Activated CD4-positive, alpha-beta T cell treated with anti-CD3 and anti-CD28 coated beads, Interleukin-2, amount 10 ng/mL, durations not matched to agents 24 days and 14 days (primary cell): Measurements from ENCODE around the gene TOPBP1. TPM values are rescaled to one million over a fixed set of nuclear protein-coding genes. Genes with fewer than 3 reads are reported as not detected.

Source experiments
- DNase-seq: peaks from one replicate; pipeline ENCODE4 v3.0.0; 2022
- H3K27ac Mint-ChIP-seq: one replicate; pipeline ENCODE4 v1.8.0; 2022; ENCODE audit warnings: mild to moderate bottlenecking, mixed read lengths
- H3K27me3 Mint-ChIP-seq: one replicate; pipeline ENCODE4 v1.8.0; 2022; ENCODE audit warnings: mixed read lengths
- H3K36me3 Mint-ChIP-seq: one replicate; pipeline ENCODE4 v1.8.0; 2022; ENCODE audit warnings: low read depth, mild to moderate bottlenecking, mixed read lengths
- H3K4me1 Mint-ChIP-seq: one replicate; pipeline ENCODE4 v1.8.0; 2021; ENCODE audit warnings: mixed read lengths
- H3K4me3 Mint-ChIP-seq: one replicate; pipeline ENCODE4 v1.8.0; 2022; ENCODE audit warnings: mild to moderate bottlenecking, moderate library complexity, mixed read lengths
- H3K9me3 Mint-ChIP-seq: one replicate; pipeline ENCODE4 v1.8.0; 2021; ENCODE audit warnings: mixed read lengths
- intact Hi-C: fragments of 100-400 bp; cut with micrococcal nuclease; formaldehyde crosslinking; loops from one replicate; pipeline ENCODE4 v1.15.1; 2023
- total RNA-seq: library from RNA; stranded (reverse); gene quantifications from 2 replicates; pipeline ENCODE4 v1.2.3, GENCODE V29; 2022

TOPBP1 gene
- total RNA-seq, 1 donor from 2014 or later: 97.9 TPM

DNA sequence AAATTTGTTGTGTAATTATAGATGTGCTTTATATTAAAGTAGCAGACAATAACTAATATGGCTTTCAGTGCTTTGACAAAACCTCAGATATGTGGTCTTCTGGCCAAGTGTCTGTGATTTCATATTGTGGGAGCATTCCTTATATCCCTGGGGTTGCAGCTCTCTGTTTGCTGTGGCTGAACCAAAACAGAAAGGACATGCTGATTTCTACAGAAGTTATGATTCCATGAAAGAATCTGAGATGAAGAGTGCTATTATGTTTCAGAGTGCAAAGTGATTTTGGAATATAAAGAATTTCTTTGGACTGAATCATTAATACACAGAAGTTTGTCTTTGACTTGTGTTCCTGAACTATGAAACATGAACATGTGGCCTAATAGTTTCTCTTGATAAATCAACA, 51.7 kb downstream of the TOPBP1 start:
- H3K4me3 Mint-ChIP-seq: no peak overlapping the region

DNA sequence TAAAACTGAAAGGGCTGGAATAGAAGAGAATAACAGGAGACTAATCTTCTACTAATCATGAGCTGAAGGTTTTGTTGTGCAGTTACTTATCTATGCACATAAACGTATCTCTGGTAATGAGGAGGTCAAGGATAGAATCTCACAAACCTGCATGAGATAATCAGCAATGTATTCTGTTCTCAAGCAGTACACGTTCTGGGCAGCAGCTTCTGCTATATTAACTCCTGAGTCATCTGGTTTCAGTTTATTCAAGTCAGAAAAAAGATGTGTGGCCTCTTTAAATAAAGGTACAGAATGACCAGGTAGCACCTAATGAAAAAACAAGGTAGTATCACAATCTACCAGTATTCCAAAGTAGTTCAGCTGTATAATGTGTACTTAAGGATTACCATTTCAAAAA, 53.4 kb downstream of the TOPBP1 start:
- Mint-ChIP-seq H3K4me3 (no peak overlapping the region), H3K27ac (no peak overlapping the region), H3K27me3 (no peaks in the 10 kb centered on the region), H3K4me1 (no peaks in the 10 kb centered on the region), H3K9me3 (no peaks in the 10 kb centered on the region), H3K36me3 (peaks cover 69% of the 10 kb centered on the region)
- DNase-seq: no peak
- intact Hi-C loops: no loop called here

More for the DNA sequence above, 51.7 kb downstream of the TOPBP1 start:
- Mint-ChIP-seq H3K9me3 (no peaks in the 10 kb centered on the region), H3K27ac (no peak overlapping the region), H3K27me3 (no peaks in the 10 kb centered on the region), H3K36me3 (peaks cover 73% of the 10 kb centered on the region), H3K4me1 (no peaks in the 10 kb centered on the region)
- no peak for DNase-seq
- intact Hi-C loops: no loop called here

DNA sequence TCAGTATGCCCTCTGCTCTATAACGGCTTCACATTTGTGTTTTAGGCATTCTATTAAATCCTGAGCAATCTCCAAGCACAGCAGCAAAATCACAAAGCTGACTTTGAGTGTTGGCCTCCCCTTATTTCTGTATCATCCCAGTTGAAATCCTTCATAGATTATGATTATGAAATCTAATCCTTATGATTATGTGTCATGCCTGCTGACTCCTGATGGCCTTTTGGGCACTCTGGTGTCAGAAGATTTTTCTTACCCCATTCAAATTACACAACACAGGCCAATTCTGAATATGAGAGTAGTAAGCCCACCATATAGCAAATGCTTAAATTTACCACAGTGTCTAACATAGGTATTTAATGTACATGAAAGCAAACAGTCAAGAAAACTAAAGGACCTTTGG, 53.9 kb downstream of the TOPBP1 start:
- H3K27ac Mint-ChIP-seq: no peak overlapping the region

DNA sequence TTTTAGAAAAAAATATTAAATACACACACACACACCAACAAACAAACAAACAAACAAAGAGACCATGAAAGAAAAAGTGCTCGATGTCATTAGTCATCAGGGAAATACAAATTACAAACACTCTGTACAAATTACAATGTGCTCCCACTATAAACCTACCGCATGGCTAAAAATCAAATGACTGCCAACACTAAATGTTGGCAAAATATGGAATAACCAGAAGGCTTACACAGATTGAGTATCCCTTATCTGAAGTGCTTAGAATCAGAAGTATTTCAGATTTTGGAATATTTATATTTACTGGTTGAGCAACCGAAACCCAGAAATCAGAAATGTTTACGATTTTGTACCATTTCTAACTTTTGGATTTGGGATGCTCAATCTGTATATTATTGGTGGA, 54.8 kb downstream of the TOPBP1 start:
- peaks cover 66% of the 10 kb centered on the region for H3K36me3 Mint-ChIP-seq
- no peak overlapping the region for H3K4me3 Mint-ChIP-seq
- no peaks in the 10 kb centered on the region for H3K4me1 Mint-ChIP-seq
- H3K9me3 Mint-ChIP-seq: no peaks in the 10 kb centered on the region
- DNase-seq: no peak
- intact Hi-C loops: no loop called here
- H3K27me3 Mint-ChIP-seq: no peaks in the 10 kb centered on the region
- H3K27ac Mint-ChIP-seq: no peak overlapping the region

More for the DNA sequence above, 53.9 kb downstream of the TOPBP1 start:
- intact Hi-C loops: no loop called here
- no peaks in the 10 kb centered on the region for H3K27me3 Mint-ChIP-seq
- no peaks in the 10 kb centered on the region for H3K4me1 Mint-ChIP-seq
- peaks cover 67% of the 10 kb centered on the region for H3K36me3 Mint-ChIP-seq
- H3K9me3 Mint-ChIP-seq: no peaks in the 10 kb centered on the region
- no peak overlapping the region for H3K4me3 Mint-ChIP-seq
- DNase-seq: no peak

DNA sequence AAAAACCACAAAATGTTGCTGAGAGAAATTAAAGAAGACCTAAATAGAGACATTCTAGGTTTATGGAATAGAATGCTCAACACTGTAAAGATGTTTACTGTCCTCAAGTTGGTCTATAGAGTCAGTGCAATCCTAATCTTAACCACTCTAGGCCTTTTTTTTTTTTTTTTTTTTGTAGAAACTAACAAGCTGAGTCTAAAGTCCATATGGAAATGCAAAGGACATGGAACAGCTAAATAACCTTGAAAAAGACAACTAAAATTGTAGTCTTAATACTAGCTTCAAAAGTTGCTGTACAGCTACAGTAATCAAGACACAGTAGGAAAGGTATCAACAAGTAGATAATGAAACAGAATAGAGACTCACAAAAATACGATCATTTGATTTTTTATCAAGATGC, 55.4 kb downstream of the TOPBP1 start:
- Mint-ChIP-seq H3K27ac (no peak overlapping the region), H3K4me3 (no peak overlapping the region), H3K9me3 (no peaks in the 10 kb centered on the region), H3K27me3 (no peaks in the 10 kb centered on the region), H3K36me3 (peaks cover 64% of the 10 kb centered on the region), H3K4me1 (peaks cover 2% of the 10 kb centered on the region)
- no peak for DNase-seq
- intact Hi-C loops: no loop called here

DNA sequence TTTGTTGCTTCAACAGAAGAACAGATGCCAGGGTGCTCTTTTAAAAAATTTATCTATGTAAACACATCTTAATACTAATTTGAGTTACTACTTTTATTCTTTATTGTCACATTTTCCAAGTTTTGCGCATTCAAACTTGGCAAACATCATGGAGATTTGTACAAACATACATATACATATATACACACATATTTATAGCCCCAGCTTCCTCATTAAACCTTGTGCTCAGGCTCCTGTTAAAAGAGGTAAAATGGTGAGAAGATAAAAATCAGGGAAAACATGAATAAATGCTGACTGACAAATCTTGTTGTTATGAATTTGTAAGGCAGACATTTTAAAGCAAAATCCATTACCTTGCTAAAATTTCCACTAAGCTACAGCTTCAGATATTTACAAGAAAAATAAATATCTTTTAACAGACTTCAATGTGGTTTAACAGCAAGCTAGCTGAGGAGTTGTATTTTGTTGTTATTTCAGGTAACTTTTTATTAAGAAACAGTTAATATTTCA, 61.1 kb downstream of the TOPBP1 start:
- DNase-seq: no peak
- intact Hi-C loops: no loop called here
- H3K36me3 Mint-ChIP-seq: peaks cover 26% of the 10 kb centered on the region
- no peak overlapping the region for H3K27ac Mint-ChIP-seq
- H3K4me3 Mint-ChIP-seq: no peak overlapping the region
- peaks cover 6% of the 10 kb centered on the region for H3K4me1 Mint-ChIP-seq
- H3K27me3 Mint-ChIP-seq: no peaks in the 10 kb centered on the region
- H3K9me3 Mint-ChIP-seq: no peaks in the 10 kb centered on the region

DNA sequence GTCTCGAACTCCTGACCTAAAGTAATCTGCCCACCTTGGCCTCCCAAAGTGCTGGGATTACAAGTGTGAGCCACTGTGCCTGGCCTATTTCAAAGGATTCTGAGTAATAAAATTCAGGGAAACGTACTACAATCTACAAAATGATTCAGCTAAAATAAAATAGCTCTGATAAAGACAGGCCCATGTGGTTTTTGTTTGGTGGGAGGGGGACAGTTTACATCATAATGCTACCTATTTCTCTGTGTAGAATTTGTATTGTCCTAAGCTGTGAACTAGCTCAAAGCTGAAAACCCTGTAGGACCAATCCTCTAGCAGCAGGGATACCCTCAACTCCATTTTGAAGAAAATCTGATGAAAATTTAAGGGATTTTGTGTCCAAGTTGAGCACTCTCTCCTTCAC, 62.5 kb downstream of the TOPBP1 start:
- intact Hi-C loops: loop anchor here (5.0 kb wide), 1 partner anchor 63 kb away; the partner anchor contains the start of gene TOPBP1
- no peak overlapping the region for H3K4me3 Mint-ChIP-seq
- H3K36me3 Mint-ChIP-seq: peaks cover 18% of the 10 kb centered on the region
- no peak for DNase-seq
- H3K27me3 Mint-ChIP-seq: no peaks in the 10 kb centered on the region
- peaks cover 15% of the 10 kb centered on the region for H3K4me1 Mint-ChIP-seq
- H3K9me3 Mint-ChIP-seq: no peaks in the 10 kb centered on the region
- no peak overlapping the region for H3K27ac Mint-ChIP-seq

DNA sequence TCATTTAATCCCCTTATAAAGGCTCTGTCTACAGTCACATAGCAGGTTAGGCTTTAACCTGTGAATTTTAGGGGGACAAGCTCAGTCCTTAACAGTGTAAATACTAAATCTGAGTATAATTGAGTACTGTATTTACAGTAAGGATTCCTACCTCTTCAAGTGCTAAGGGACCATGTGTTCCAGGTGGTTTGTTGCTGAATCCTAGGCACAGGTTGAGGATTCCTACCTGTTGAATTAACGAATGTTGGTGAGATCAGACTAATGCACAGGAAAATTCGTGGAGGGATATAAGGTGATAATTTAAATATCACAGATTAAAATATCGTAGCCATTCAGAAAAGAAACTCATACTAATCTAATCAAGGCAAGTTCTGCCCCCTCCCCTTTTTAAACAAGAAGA, 63.3 kb downstream of the TOPBP1 start:
- H3K27ac Mint-ChIP-seq: peak overlapping the region; percentile 42
- H3K36me3 Mint-ChIP-seq: peaks cover 18% of the 10 kb centered on the region
- no peaks in the 10 kb centered on the region for H3K9me3 Mint-ChIP-seq
- DNase-seq: no peak
- no peak overlapping the region for H3K4me3 Mint-ChIP-seq
- intact Hi-C loops: loop anchor here (5.0 kb wide), 1 partner anchor 64 kb away; the partner anchor contains the start of gene TOPBP1
- no peaks in the 10 kb centered on the region for H3K27me3 Mint-ChIP-seq
- peaks cover 15% of the 10 kb centered on the region for H3K4me1 Mint-ChIP-seq

DNA sequence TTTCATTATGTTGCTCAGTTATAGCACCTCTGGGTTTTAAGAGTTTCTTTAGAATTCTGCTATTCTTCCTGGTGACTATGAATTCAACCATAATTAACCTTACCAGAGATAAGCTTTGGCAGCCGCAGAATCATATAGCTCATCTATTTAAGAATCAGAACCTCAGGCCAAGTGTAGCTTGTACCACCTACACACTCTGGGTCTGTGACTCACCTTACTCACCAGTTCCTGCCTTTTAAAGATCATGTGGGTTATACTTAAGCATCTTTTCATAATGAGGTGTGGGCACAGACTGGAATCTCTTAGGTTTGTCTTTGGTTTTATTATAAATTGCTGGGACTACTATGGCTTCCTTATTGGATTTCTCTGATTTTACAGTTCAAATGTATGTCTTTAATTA, 66.4 kb downstream of the TOPBP1 start:
- DNase-seq: no peak
- peaks cover 20% of the 10 kb centered on the region for H3K4me1 Mint-ChIP-seq
- no peak overlapping the region for H3K4me3 Mint-ChIP-seq
- H3K27ac Mint-ChIP-seq: peak overlapping the region; percentile 59
- H3K9me3 Mint-ChIP-seq: no peaks in the 10 kb centered on the region
- H3K36me3 Mint-ChIP-seq: peaks cover 11% of the 10 kb centered on the region
- no peaks in the 10 kb centered on the region for H3K27me3 Mint-ChIP-seq
- intact Hi-C loops: loop anchor here (1.0 to 5.0 kb wide), 2 partner anchors 21 to 67 kb away; partner anchors contain the start of gene TOPBP1

DNA sequence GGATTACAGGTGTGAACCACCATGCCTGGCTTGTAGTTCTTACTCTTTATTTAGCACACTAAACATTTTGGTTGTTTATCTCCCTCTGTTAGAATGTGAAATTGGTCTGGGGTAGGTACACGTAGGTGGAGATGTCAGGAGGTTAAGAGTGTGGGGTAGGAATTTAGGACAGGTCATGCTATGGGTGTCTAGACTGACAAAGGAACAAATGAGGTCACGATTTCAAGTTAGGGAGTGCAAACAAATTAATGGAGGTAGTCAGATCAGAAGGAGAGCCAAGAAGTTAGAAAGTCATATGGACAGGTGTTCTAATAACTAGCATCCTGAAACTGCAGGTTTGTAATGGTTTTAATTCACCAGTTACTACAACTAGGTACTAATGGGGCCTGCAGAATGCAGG, 68.5 kb downstream of the TOPBP1 start:
- peaks cover 25% of the 10 kb centered on the region for H3K36me3 Mint-ChIP-seq
- no peaks in the 10 kb centered on the region for H3K9me3 Mint-ChIP-seq
- H3K4me1 Mint-ChIP-seq: peaks cover 21% of the 10 kb centered on the region
- H3K4me3 Mint-ChIP-seq: no peak overlapping the region
- H3K27ac Mint-ChIP-seq: no peak overlapping the region
- no peaks in the 10 kb centered on the region for H3K27me3 Mint-ChIP-seq
- intact Hi-C loops: no loop called here
- DNase-seq: no peak

DNA sequence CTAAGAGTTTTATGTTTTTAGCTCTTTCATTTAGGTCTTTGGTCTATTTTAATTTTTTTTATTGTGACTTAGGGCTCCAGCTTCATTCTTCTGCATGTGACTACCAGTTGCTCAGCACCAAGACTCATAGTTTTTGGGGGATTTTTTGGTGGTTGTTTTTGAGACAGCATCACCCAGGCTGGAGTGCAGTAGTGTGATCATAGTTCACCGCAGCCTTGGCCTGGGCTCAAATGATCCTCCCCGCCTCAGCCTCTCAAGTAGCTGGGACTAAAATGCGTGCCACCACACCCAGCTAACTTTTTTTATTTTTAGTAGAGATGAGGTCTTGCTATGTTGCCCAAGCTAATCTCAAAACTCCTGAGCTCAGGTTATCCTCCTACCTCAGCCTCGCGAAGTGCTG, 68.9 kb downstream of the TOPBP1 start:
- Mint-ChIP-seq H3K27ac (no peak overlapping the region), H3K4me1 (peaks cover 24% of the 10 kb centered on the region), H3K36me3 (peaks cover 27% of the 10 kb centered on the region), H3K9me3 (no peaks in the 10 kb centered on the region), H3K27me3 (no peaks in the 10 kb centered on the region), H3K4me3 (no peak overlapping the region)
- intact Hi-C loops: no loop called here
- no peak for DNase-seq

DNA sequence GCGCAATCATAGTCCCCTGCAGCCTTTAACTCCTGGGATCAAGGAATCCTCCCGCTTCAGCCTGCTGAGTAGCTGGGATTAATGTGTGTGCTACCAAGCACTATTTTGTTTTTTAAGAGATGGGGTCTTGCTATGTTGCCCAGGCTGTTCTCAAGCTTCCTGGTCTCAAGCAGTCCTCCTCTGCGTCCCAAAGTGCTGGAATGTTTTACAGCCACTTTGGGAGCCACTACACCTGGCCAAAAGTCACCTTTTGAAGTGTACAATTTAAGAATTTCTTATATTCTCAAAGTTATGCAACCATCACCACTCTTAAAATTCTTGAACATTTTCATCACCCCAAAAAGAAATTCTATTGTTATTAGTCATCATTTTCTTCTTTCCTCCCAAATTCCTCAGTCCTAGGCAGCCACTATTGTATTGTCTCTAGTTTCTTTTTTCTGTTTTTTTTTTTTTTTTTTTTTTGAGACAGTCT, 70.4 kb downstream of the TOPBP1 start:
- intact Hi-C loops: no loop called here
- peaks cover 34% of the 10 kb centered on the region for H3K36me3 Mint-ChIP-seq
- H3K27ac Mint-ChIP-seq: no peak overlapping the region
- H3K4me3 Mint-ChIP-seq: no peak overlapping the region
- peaks cover 27% of the 10 kb centered on the region for H3K4me1 Mint-ChIP-seq
- H3K9me3 Mint-ChIP-seq: no peaks in the 10 kb centered on the region
- no peak for DNase-seq
- no peaks in the 10 kb centered on the region for H3K27me3 Mint-ChIP-seq

DNA sequence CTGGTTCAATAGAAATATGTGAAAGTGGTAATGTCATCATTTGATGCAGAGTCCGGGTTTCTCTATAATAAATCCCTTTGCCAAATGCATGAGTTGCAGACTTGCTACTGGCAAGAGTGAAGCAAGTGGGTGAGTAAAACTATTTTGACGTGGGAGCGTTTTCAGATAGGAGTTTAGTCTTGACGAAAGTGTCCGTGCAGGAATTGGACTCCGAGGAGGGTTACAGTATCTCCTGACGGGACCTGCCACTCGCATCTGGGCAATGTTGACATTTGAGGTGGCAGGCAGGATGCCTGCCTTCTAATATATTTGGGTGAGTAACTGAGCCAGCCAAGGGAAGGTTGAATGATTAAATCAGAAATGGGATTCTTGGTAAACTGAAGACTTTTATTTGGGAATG, 72.2 kb downstream of the TOPBP1 start:
- Mint-ChIP-seq H3K4me3 (no peak overlapping the region), H3K27me3 (no peaks in the 10 kb centered on the region), H3K27ac (no peak overlapping the region), H3K36me3 (peaks cover 45% of the 10 kb centered on the region), H3K9me3 (no peaks in the 10 kb centered on the region), H3K4me1 (peaks cover 19% of the 10 kb centered on the region)
- intact Hi-C loops: no loop called here
- no peak for DNase-seq

DNA sequence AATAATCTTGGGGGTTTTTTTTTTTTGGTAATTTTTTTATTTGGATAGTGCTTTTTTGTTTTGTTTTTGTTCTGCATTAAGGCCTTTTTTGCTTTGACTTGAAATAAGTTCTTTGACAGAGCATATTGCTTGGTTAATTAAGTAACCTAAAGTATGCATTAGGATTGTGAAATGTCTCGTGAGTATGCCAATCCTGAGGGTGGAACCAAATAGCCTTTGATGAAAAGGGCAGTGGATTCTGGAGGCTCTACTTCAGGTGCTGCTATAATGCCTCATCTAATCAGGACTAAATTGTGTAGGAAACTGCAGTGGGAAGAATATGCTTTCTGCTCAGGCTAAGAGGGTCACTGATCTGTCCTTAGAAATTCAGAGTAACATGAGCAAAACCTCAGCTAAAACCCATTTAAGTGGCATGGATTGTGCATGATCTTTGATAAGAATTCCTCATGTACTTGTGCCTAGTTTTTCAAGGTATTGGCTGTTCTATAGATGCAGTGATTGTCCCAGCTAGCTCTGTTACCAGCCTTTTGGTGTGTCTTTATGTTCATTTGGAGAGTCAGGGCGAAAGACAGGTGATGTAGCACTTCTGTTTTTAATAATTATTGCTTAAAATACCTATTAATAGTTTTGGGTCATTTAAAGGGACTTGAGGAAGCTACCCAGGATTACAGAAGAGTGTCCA, 72.8 kb downstream of the TOPBP1 start:
- H3K9me3 Mint-ChIP-seq: no peaks in the 10 kb centered on the region
- no peak for DNase-seq
- H3K27ac Mint-ChIP-seq: no peak overlapping the region
- H3K27me3 Mint-ChIP-seq: no peaks in the 10 kb centered on the region
- no peak overlapping the region for H3K4me3 Mint-ChIP-seq
- peaks cover 19% of the 10 kb centered on the region for H3K4me1 Mint-ChIP-seq
- H3K36me3 Mint-ChIP-seq: peaks cover 47% of the 10 kb centered on the region
- intact Hi-C loops: no loop called here

DNA sequence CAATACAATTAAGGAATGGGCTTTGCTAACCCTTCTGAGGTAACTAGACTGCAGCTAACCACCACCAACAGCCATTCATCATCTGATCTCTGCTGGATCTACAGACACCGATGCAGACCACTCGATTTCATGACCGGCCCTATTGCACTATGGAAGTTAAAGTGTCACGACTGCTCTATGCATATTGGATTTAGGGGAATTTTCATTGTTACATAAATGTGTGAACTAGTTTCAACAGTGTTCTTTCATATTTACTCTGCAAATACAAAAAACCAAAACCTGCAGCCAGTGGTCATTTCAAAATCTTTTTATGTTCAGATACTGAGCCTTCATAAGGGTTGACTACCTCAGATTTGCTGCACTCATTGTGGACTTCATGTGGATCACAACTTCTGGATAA, 73.7 kb downstream of the TOPBP1 start:
- Mint-ChIP-seq H3K36me3 (peaks cover 53% of the 10 kb centered on the region), H3K4me3 (no peak overlapping the region), H3K9me3 (no peaks in the 10 kb centered on the region), H3K4me1 (peaks cover 18% of the 10 kb centered on the region), H3K27me3 (no peaks in the 10 kb centered on the region), H3K27ac (no peak overlapping the region)
- DNase-seq: no peak
- intact Hi-C loops: no loop called here
